Activated CD8-positive, alpha-beta T cell treated with anti-CD3 and anti-CD28 coated beads for 36 hours (primary cell): ENCODE data around the gene DSE. TPM values are rescaled to one million over a fixed set of nuclear protein-coding genes. Genes with fewer than 3 reads are reported as not detected.

Experiments
- ATAC-seq: fragments of 200-7000 bp; cut with Tn5 transposase; one replicate; pipeline ENCODE4 v1.10.0; 2021; ENCODE audit warnings: mild to moderate bottlenecking, moderate library complexity
- CTCF ChIA-PET: fragments of 350-600 bp; sonication (Branson Sonifier 250); formaldehyde crosslinking; loops from one replicate; lab custom pipeline; 2021; ENCODE audit warnings: antibody characterized with exemption; lab: Charles Lee
- POLR2A ChIA-PET: fragments of 350-600 bp; sonication (Branson Sonifier 250); formaldehyde crosslinking; loops from one replicate; lab custom pipeline; 2021; ENCODE audit warnings: antibody characterized with exemption; lab: Charles Lee
- DNase-seq: peaks from one replicate; pipeline ENCODE4 v3.0.0-alpha.2; 2020
- H3K27ac Mint-ChIP-seq: one replicate; pipeline ENCODE4 v1.8.0; 2021; ENCODE audit warnings: mild to moderate bottlenecking, mixed read lengths
- H3K27me3 Mint-ChIP-seq: one replicate; pipeline ENCODE4 v1.8.0; 2021; ENCODE audit warnings: mixed read lengths
- H3K36me3 Mint-ChIP-seq: one replicate; pipeline ENCODE4 v1.8.0; 2021; ENCODE audit warnings: low read depth, mixed read lengths
- H3K4me1 Mint-ChIP-seq: one replicate; pipeline ENCODE4 v1.8.0; 2021; ENCODE audit warnings: low read depth, mixed read lengths
- H3K4me3 Mint-ChIP-seq: one replicate; pipeline ENCODE4 v1.8.0; 2021; ENCODE audit warnings: mild to moderate bottlenecking, moderate library complexity, mixed read lengths
- H3K9me3 Mint-ChIP-seq: one replicate; pipeline ENCODE4 v1.8.0; 2021; ENCODE audit warnings: mixed read lengths
- CTCF ChIP-seq: fragments of 200-600 bp; IDR thresholded peaks from one replicate; pipeline ENCODE4 v1.8.0; 2022; ENCODE audit warnings: antibody characterized with exemption, mild to moderate bottlenecking
- intact Hi-C: fragments of 100-400 bp; cut with micrococcal nuclease; formaldehyde crosslinking; loops from one replicate; pipeline ENCODE4 v1.10.0; 2022
- total RNA-seq, 2 experiments: library from RNA; stranded (reverse); gene quantifications; one replicate each; pipeline ENCODE4 v1.2.3, GENCODE V29; 2021

Gene DSE
- total RNA-seq, 2 experiments from 2014 or later: 5.3 to 5.4 TPM

- ChIA-PET CTCF (no interaction called here), POLR2A (no interaction called here)
- intact Hi-C loops: no loop called here
- ATAC-seq (no peak), DNase-seq (no peak)
- H3K27me3 Mint-ChIP-seq: no peaks in the 10 kb centered on the region
- H3K9me3 Mint-ChIP-seq: no peaks in the 10 kb centered on the region
- no peak overlapping the region for H3K27ac Mint-ChIP-seq
- TF ChIP-seq CTCF: no peak
- no peaks in the 10 kb centered on the region for H3K4me1 Mint-ChIP-seq
- H3K36me3 Mint-ChIP-seq: no peaks in the 10 kb centered on the region
- no peak overlapping the region for H3K4me3 Mint-ChIP-seq
Observed at GRCh38 chr6:116438590-116439448, 68.1 kb downstream of the DSE start.

- H3K36me3 Mint-ChIP-seq: no peaks in the 10 kb centered on the region
- H3K4me1 Mint-ChIP-seq: peaks cover 3% of the 10 kb centered on the region
- no peaks in the 10 kb centered on the region for H3K27me3 Mint-ChIP-seq
- intact Hi-C loops: loop anchor here (5.0 kb wide), 1 partner anchor 93 kb away; no protein-coding TSS in a partner anchor
- H3K4me3 Mint-ChIP-seq: no peak overlapping the region
- H3K27ac Mint-ChIP-seq: no peak overlapping the region
- H3K9me3 Mint-ChIP-seq: no peaks in the 10 kb centered on the region
- CTCF ChIA-PET: interaction anchor here (1.0 to 1.1 kb wide), 2 partner anchors 122 to 151 kb away, joined by 3 to 4 read pairs; no protein-coding TSS in a partner anchor
- DNase-seq (no peak), ATAC-seq (no peak)
- TF ChIP-seq CTCF: no peak
- POLR2A ChIA-PET: no interaction called here
Observed at GRCh38 chr6:116439522-116440051, 68.8 kb downstream of the DSE start.

- H3K4me1 Mint-ChIP-seq: peaks cover 9% of the 10 kb centered on the region
- ChIA-PET POLR2A (no interaction called here), CTCF (interaction anchor here (1.3 kb wide), 1 partner anchor 11 kb away, joined by 4 read pairs; no protein-coding TSS in a partner anchor)
- H3K9me3 Mint-ChIP-seq: no peaks in the 10 kb centered on the region
- intact Hi-C loops: loop anchor here (5.0 kb wide), 1 partner anchor 89 kb away; no protein-coding TSS in a partner anchor
- peaks cover 3% of the 10 kb centered on the region for H3K27me3 Mint-ChIP-seq
- H3K27ac Mint-ChIP-seq: no peak overlapping the region
- H3K36me3 Mint-ChIP-seq: no peaks in the 10 kb centered on the region
- DNase-seq (no peak), ATAC-seq (no peak)
- no peak for TF ChIP-seq CTCF
- H3K4me3 Mint-ChIP-seq: no peak overlapping the region
Observed at GRCh38 chr6:116443105-116443504, 72.4 kb downstream of the DSE start.

- DNase-seq (no peak), ATAC-seq (peak; percentile 80)
- H3K4me1 Mint-ChIP-seq: peaks cover 9% of the 10 kb centered on the region
- H3K27ac Mint-ChIP-seq: no peak overlapping the region
- H3K4me3 Mint-ChIP-seq: no peak overlapping the region
- ChIA-PET POLR2A (interaction anchor here (2.2 kb wide), 1 partner anchor 164 kb away, joined by 7 read pairs; the partner anchor contains the start of gene TSPYL1), CTCF (interaction anchor here (0.7 to 1.9 kb wide), 11 partner anchors 10 to 171 kb away, joined by 3 to 6 read pairs (median 4); partner anchors contain the start of gene CALHM6)
- H3K9me3 Mint-ChIP-seq: no peaks in the 10 kb centered on the region
- H3K36me3 Mint-ChIP-seq: no peaks in the 10 kb centered on the region
- peaks cover 3% of the 10 kb centered on the region for H3K27me3 Mint-ChIP-seq
- intact Hi-C loops: loop anchor here (5.0 kb wide), 1 partner anchor 88 kb away; no protein-coding TSS in a partner anchor
- TF ChIP-seq CTCF: peak; percentile 60
Observed at GRCh38 chr6:116444092-116444491, 73.3 kb downstream of the DSE start.
